ENCODE measurements around the gene CMIP.

The CMIP gene

GRCh38 chr16:81458827-81459598 lies 14.4 kb downstream of the CMIP start:
- TF ChIP-seq EP300 (IDR thresholded peaks at IDR 0.05; ENCODE audit: borderline replicate concordance): no peak
- no peak for TF ChIP-seq FOXM1 (IDR thresholded peaks at IDR 0.05; ENCODE audit: borderline replicate concordance, low read depth)
- no peak for TF ChIP-seq MAX (IDR thresholded peaks at IDR 0.05)
- no peak for TF ChIP-seq RAD21 (IDR thresholded peaks at IDR 0.05; ENCODE audit: low read depth)
- TF ChIP-seq CEBPB (IDR thresholded peaks at IDR 0.05): no peak
- no peak for TF ChIP-seq REST (IDR thresholded peaks at IDR 0.05; ENCODE audit: low read depth)
- TF ChIP-seq TCF12 (IDR thresholded peaks at IDR 0.05; ENCODE audit: low read depth): no peak
- TF ChIP-seq EGR1 (IDR thresholded peaks at IDR 0.05): no peak
- no peak for TF ChIP-seq NFIC (IDR thresholded peaks at IDR 0.05)
- TF ChIP-seq ZBTB7A (IDR thresholded peaks at IDR 0.05; ENCODE audit: low read depth): no peak
- TF ChIP-seq TAF1 (IDR thresholded peaks at IDR 0.05; ENCODE audit: low read depth): no peak
- TF ChIP-seq CREB1 (IDR thresholded peaks at IDR 0.05; ENCODE audit: low read depth): no peak
- TF ChIP-seq USF1 (IDR thresholded peaks at IDR 0.05): no peak
- no peak for TF ChIP-seq TEAD4 (IDR thresholded peaks at IDR 0.05)
- TF ChIP-seq YY1 (IDR thresholded peaks at IDR 0.05; ENCODE audit: low read depth): no peak

- TF ChIP-seq RAD21 (IDR thresholded peaks at IDR 0.05; ENCODE audit: low read depth) (no peak), FOXM1 (IDR thresholded peaks at IDR 0.05; ENCODE audit: borderline replicate concordance, low read depth) (no peak), TEAD4 (IDR thresholded peaks at IDR 0.05) (no peak), YY1 (IDR thresholded peaks at IDR 0.05; ENCODE audit: low read depth) (no peak)
Observed at GRCh38 chr16:81460075-81460474, 15.5 kb downstream of the CMIP start.

- TF ChIP-seq ZBTB7A (IDR thresholded peaks at IDR 0.05; ENCODE audit: low read depth): no peak
Observed at GRCh38 chr16:81461243-81461642, 16.6 kb downstream of the CMIP start.

GRCh38 chr16:81461766-81462165 lies 17.2 kb downstream of the CMIP start:
- no peak for TF ChIP-seq TEAD4 (IDR thresholded peaks at IDR 0.05)
- TF ChIP-seq MAX (IDR thresholded peaks at IDR 0.05): no peak
- TF ChIP-seq TCF12 (IDR thresholded peaks at IDR 0.05; ENCODE audit: low read depth): no peak
- no peak for TF ChIP-seq NFIC (IDR thresholded peaks at IDR 0.05)
- no peak for TF ChIP-seq CREB1 (IDR thresholded peaks at IDR 0.05; ENCODE audit: low read depth)
- no peak for TF ChIP-seq FOXM1 (IDR thresholded peaks at IDR 0.05; ENCODE audit: borderline replicate concordance, low read depth)
- no peak for TF ChIP-seq EP300 (IDR thresholded peaks at IDR 0.05; ENCODE audit: borderline replicate concordance)
- TF ChIP-seq EGR1 (IDR thresholded peaks at IDR 0.05): no peak
- no peak for TF ChIP-seq YY1 (IDR thresholded peaks at IDR 0.05; ENCODE audit: low read depth)
- TF ChIP-seq TAF1 (IDR thresholded peaks at IDR 0.05; ENCODE audit: low read depth): no peak
- no peak for TF ChIP-seq RAD21 (IDR thresholded peaks at IDR 0.05; ENCODE audit: low read depth)
- TF ChIP-seq REST (IDR thresholded peaks at IDR 0.05; ENCODE audit: low read depth): no peak
- TF ChIP-seq CEBPB (IDR thresholded peaks at IDR 0.05): no peak
- no peak for TF ChIP-seq USF1 (IDR thresholded peaks at IDR 0.05)

- no peak for TF ChIP-seq TAF1 (IDR thresholded peaks at IDR 0.05; ENCODE audit: low read depth)
- no peak for TF ChIP-seq TCF12 (IDR thresholded peaks at IDR 0.05; ENCODE audit: low read depth)
- no peak for TF ChIP-seq MAX (IDR thresholded peaks at IDR 0.05)
- TF ChIP-seq EGR1 (IDR thresholded peaks at IDR 0.05): no peak
- TF ChIP-seq FOXM1 (IDR thresholded peaks at IDR 0.05; ENCODE audit: borderline replicate concordance, low read depth): no peak
- no peak for TF ChIP-seq CEBPB (IDR thresholded peaks at IDR 0.05)
- no peak for TF ChIP-seq RAD21 (IDR thresholded peaks at IDR 0.05; ENCODE audit: low read depth)
- no peak for TF ChIP-seq NFIC (IDR thresholded peaks at IDR 0.05)
- no peak for TF ChIP-seq ZBTB7A (IDR thresholded peaks at IDR 0.05; ENCODE audit: low read depth)
- TF ChIP-seq CREB1 (IDR thresholded peaks at IDR 0.05; ENCODE audit: low read depth): no peak
- no peak for TF ChIP-seq TEAD4 (IDR thresholded peaks at IDR 0.05)
- no peak for TF ChIP-seq REST (IDR thresholded peaks at IDR 0.05; ENCODE audit: low read depth)
- no peak for TF ChIP-seq YY1 (IDR thresholded peaks at IDR 0.05; ENCODE audit: low read depth)
- TF ChIP-seq USF1 (IDR thresholded peaks at IDR 0.05): no peak
Observed at GRCh38 chr16:81462683-81463082, 18.1 kb downstream of the CMIP start.
